ENCODE data around the gene SPTB. TPM values are rescaled to one million over a fixed set of nuclear protein-coding genes. Genes with fewer than 3 reads are reported as not detected.

The SPTB gene
- total RNA-seq, 1 experiment from 2014 or later: 2.3 TPM

- H2BK20ac ChIP-seq (ENCODE audit: low read depth, low read length, poor library complexity, severe bottlenecking): no peak overlapping the region
- peaks cover 2% of the 10 kb centered on the region for H4K20me1 ChIP-seq (ENCODE audit: control insufficient read depth, insufficient read depth, insufficient read length)
- H3K79me1 ChIP-seq (ENCODE audit: insufficient read depth, low read depth, low read length, poor library complexity, severe bottlenecking): peaks cover 6% of the 10 kb centered on the region
- Mint-ChIP-seq H3K27ac (peak overlapping the region in 2 of 3 experiments; percentile 73 to 89; a peak in 3 of 7 replicates), H3K4me1 (peaks cover 70% of the 10 kb centered on the region in 2 experiments), H3K9me3 (no peaks in the 10 kb centered on the region), H3K27me3 (ENCODE audit: low read depth) (no peaks in the 10 kb centered on the region; the same call in 1 of the 2 replicates), H3K4me3 (no peak overlapping the region), H3K36me3 (ENCODE audit: insufficient read depth in 1 of 3, low read depth in 3 of 3) (peaks cover 17 to 33% (median 29%) of the 10 kb centered on the region in 3 experiments; a peak in 6 of 7 replicates)
- WGBS (ENCODE audit: extremely low coverage, insufficient read length, low lambda C conversion rate): no CpG with 5 or more reads among the region's 3 CpGs
- no peak overlapping the region for H2BK12ac ChIP-seq (ENCODE audit: insufficient read length, low read depth, low read length)
- H3K4me2 ChIP-seq (ENCODE audit: insufficient read depth, insufficient read length, low read length): no peak overlapping the region
- H2AFZ ChIP-seq (ENCODE audit: low read length): no peak overlapping the region
- no peak overlapping the region for H3K4ac ChIP-seq (ENCODE audit: low read depth, low read length)
- H3K23me2 ChIP-seq (ENCODE audit: insufficient read length, low read depth, low read length, poor library complexity, severe bottlenecking): no peaks in the 10 kb centered on the region
- H2BK5ac ChIP-seq (ENCODE audit: insufficient read length, low read length): no peak overlapping the region
- H3K4me1 ChIP-seq (ENCODE audit: insufficient read depth, low read length): peaks cover 15% of the 10 kb centered on the region
- no peak overlapping the region for H3K18ac ChIP-seq (ENCODE audit: insufficient read length, low read depth, low read length)
- TF ChIP-seq CTCF (conservative IDR thresholded peaks at IDR 0.05): no peak
- no peak overlapping the region for H3K23ac ChIP-seq (ENCODE audit: insufficient read length, low read depth, low read length)
- no peak overlapping the region for H2BK120ac ChIP-seq (ENCODE audit: low read depth, low read length, poor library complexity, severe bottlenecking)
- H4K5ac ChIP-seq (ENCODE audit: insufficient read length, low read depth, low read length): no peak overlapping the region
- H4K91ac ChIP-seq (ENCODE audit: insufficient read length, low read depth, low read length): no peak overlapping the region
- H4K8ac ChIP-seq (replicated peaks; ENCODE audit: insufficient read length, low read depth, low read length): no peak overlapping the region
- H3K14ac ChIP-seq (ENCODE audit: insufficient read depth, low read length): no peak overlapping the region
- H3T11ph ChIP-seq (ENCODE audit: low read length): no peak overlapping the region
- no peak overlapping the region for H3K56ac ChIP-seq (ENCODE audit: insufficient read length, low read depth, low read length)
- H2AK5ac ChIP-seq (ENCODE audit: insufficient read length, low read length): no peak overlapping the region
- H3K27me3 ChIP-seq (ENCODE audit: insufficient read depth, low read length): no peaks in the 10 kb centered on the region
- H3K79me2 ChIP-seq (ENCODE audit: insufficient read depth, low read length): peaks cover 18% of the 10 kb centered on the region; the same call in 1 of the 2 replicates
- H3K9ac ChIP-seq (ENCODE audit: extremely low read depth, insufficient read length, low read length): no peak overlapping the region
- no peak overlapping the region for H2BK15ac ChIP-seq (ENCODE audit: low read depth, low read length)
- DNase-seq: no peak
- no peak overlapping the region for H3K27ac ChIP-seq (ENCODE audit: insufficient read length, low read depth, low read length)
- no peaks in the 10 kb centered on the region for H3K9me3 ChIP-seq (ENCODE audit: control insufficient read depth, low read depth, low read length)
Measured at GRCh38 chr14:64725261-64725815, 154.4 kb downstream of the SPTB start.
